Adrenal gland (tissue), 5 donors: Measurements from ENCODE around the gene GPC5.

ENCODE experiments used
- CTCF ChIP-seq, 6 experiments: fragments of 450-650 bp in 4 of 6; fragments of 200-600 bp in 2 of 6; sonication (generic) in 1 of 6; IDR thresholded peaks; 1 replicate in 5 of 6; 2 replicates in 1 of 6; pipeline versions ENCODE4 v1.5.1 to v1.8.0; 2016 to 2021; ENCODE audit warnings: antibody characterized with exemption in 6 of 6, mild to moderate bottlenecking in 2 of 6, moderate library complexity in 1 of 6
- POLR2A ChIP-seq, 2 donors: fragments of 450-650 bp; IDR thresholded peaks; one replicate each; pipeline ENCODE4 v1.6.1; 2017; ENCODE audit warnings: antibody characterized with exemption in 2 of 2, mild to moderate bottlenecking in 2 of 2, moderate library complexity in 1 of 2
- donor health status: DM: no; HTN: no; CAD: no.

DNA sequence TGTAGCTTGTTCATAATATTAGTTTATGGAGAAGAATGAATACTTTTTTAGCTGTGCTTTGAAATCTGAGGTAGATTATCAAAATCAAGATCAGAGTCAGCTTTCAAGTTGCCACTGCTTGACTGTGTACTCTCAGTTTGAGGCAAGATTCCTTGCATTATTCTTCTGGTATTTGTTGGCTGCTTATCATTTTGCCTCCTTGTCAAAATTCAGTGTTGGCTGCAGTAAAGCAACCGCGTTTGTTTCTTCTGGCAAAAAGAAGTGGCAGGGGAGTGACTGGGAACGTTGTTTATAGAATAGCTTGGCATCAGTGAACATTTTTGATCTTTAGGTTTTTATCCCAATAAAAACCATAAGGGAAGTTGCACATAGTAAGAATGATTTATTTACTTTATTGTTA lies 1408.9 kb downstream of the GPC5 start:
- TF ChIP-seq POLR2A (IDR thresholded peaks at IDR 0.05) (no peak), CTCF (IDR thresholded peaks at IDR 0.05) (no peak)
